GM19035 (cell line): ENCODE results near the gene ASCL4.
"Not testable (repeated sequence)": the region's sequence is repeated elsewhere in the genome, so short reads cannot be mapped to it uniquely, and the experiment has no call there.

ENCODE experiments used
- ATAC-seq: cut with Tn5 transposase; IDR thresholded peaks from one replicate; pipeline ENCODE4 v1.9.1; 2021; ENCODE audit not compliant: unreplicated experiment

ASCL4 gene, protein sequence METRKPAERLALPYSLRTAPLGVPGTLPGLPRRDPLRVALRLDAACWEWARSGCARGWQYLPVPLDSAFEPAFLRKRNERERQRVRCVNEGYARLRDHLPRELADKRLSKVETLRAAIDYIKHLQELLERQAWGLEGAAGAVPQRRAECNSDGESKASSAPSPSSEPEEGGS

DNA sequence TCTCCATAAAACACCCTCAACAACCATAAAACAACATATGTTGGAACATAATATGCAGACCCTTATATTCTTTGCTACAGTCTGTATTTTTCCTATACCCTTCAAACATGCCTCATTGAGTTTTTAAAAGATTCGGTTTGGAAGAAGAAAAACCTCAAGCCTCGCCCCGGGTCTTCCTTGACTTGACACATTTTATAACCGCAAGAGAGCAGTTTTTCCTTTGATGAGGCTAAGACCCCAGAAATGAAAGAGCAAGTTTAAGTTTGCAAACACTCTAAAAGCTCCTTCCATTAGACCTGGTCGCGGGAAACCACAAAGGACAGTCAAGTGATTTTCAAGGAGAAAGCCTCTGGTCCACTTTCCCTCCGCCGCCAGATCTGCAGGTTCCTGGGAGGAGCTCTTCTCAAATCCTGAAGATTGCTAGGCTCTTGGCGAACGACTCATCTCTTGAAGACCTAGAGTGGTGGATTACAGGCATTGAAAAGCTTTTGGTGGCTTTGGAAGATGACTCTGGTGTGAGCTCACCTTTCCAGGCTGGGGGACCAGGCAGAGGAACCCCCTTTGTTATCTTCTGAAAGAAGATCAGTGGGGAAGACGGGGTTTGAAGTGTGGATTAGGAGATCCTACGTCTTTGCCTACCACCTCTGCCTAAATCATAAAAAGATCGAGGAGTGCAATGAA, at the start of gene ASCL4:
ASCL4 (plus strand) TSS at position 356 of the 681 bp plus-strand sequence. CDS start 515 bp downstream, outside the sequence.
- ATAC-seq: no peak

DNA sequence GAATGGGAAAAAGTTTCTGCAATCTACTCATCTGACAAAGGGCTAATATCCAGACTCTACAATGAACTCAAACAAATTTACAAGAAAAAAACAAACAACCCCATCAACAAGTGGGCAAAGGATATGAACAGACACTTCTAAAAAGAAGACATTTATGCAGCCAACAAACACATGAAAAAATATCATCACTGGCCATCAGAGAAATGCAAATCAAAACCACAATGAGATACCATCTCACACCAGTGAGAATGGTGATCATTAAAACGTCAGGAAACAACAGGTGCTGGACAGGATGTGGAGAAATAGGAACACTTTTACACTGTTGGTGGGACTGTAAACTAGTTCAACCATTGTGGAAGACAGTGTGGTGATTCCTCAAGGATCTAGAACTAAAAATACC, 47.2 kb upstream of the ASCL4 start:
- ATAC-seq: not testable (repeated sequence)

DNA sequence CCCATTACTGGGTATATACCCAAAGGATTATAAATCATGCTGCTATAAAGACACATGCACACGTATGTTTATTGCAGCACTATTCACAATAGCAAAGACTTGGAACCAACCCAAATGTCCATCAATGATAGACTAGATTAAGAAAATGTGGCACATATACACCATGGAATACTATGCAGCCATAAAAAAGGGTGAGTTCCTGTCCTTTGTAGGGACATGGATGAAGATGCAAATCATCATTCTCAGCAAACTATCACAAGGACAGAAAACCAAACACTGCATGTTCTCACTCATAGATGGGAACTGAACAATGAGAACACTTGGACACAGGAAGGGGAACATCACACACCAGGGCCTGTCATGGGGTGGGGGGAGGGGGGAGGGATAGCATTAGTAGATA, 46.8 kb upstream of the ASCL4 start:
- ATAC-seq: not testable (repeated sequence)

- no peak for ATAC-seq
Observed at GRCh38 chr12:107730618-107731341, 43.7 kb upstream of the ASCL4 start.

- no peak for ATAC-seq
Observed at GRCh38 chr12:107731366-107731765, 43.1 kb upstream of the ASCL4 start.

DNA sequence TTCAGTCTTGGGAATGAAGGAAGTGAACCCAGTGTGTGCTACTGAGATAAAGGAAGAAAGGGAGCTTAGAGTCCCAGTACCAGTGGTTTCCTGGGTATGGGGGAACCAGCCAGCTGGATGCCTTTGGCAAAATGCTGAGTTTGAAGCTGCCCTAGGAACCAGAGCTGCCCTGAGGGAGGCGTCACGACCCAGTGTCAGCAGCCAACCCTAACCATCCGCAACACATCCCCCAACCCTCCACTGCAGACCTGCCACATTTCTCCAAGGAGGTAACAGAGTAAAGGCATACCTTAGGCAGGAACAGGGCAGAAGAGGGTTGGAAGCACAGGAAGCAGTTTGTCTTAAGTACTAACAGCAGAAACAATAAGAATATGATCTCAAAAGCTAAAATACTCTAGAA, 42.1 kb upstream of the ASCL4 start:
- no peak for ATAC-seq

DNA sequence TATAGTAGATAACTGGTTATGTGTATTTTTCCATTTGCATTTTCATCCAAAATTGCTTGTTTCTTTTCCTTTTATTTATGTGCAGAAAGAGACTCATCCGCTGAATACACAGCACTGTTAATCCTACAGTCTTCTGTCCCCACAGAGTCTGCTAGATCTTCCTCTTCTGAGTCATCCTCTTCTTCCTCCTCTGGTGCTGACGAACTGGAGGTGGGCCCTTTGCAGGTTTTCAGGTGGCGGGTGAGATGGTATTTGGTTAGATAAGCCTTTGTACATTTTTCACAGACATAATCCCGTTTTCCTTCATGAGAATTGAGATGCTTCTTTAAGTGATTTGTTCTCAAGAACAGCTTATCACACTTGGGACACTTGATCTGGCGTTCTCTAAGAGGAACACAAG, 40.4 kb upstream of the ASCL4 start:
- no peak for ATAC-seq

GRCh38 chr12:107735763-107736162, 38.7 kb upstream of the ASCL4 start:
- ATAC-seq: no peak

- peak; percentile 92 for ATAC-seq
Observed at GRCh38 chr12:107736914-107737313, 37.6 kb upstream of the ASCL4 start.

- no peak for ATAC-seq
Observed at GRCh38 chr12:107748472-107748871, 26.0 kb upstream of the ASCL4 start.

DNA sequence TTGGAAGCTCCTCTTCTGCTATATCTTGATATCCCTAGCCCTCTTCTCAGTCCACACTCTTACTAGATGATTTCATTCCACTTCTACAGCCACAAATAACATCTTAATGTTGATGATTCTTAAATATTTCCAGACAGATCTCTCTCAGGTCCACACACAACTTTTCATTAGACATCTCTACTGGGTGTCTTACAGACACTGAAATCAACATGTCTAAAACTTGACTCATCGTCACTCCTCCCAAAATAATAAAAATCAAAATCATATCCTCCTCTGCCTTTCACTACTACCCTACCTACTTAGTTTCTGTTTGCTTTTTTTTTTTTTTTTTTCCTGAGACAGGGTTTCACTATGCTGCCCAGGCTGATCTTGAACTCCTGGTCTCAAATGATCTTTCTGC, 25.4 kb upstream of the ASCL4 start:
- ATAC-seq: no peak

DNA sequence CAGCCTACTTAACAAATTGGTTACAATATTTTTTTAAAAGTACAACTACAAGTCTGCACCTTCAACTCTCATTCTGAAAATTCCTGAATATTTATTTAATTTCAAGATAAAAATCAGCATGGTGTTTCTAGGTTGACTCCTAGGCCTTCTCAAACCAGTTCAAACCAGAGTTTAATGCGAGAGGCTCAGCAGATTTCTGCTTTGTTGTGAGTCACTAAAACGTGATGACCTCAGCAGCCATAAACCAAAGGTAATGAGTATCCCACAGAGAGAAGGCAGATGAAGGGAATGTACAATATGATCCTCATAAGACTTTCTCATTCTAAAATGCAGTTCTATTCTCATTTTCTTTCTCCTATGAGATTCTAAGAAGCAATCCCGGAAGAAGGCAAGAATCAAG, 15.1 kb upstream of the ASCL4 start:
- ATAC-seq: no peak

- ATAC-seq: peak; percentile 28
Observed at GRCh38 chr12:107760207-107760808, 14.2 kb upstream of the ASCL4 start.

GRCh38 chr12:107760809-107761501, 13.5 kb upstream of the ASCL4 start, which contains the start of gene PRDM4:
Gene PRDM4 (minus strand): TSS chr12:107761137. CDS start chr12:107760515, 622 bp downstream.
- peak; percentile 95 for ATAC-seq

DNA sequence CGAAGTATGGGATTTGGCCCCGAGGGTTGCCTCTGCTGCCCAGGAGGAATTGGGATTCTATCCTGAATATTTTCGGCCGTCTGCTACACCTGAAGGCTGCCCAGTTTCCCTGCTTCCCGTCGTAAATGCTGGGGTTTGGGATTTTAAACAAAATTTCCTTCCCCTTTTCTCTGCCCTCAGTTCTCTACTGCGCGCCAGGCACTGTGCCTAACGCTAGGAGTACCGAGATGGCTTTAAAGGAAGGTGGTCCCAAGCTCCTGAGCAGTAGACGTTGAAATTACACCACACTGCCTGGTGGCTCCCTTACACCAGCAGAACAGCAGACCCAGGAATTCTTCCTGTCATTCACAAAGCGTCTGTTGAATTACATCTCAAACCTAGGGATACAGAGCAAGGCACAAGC, 13.0 kb upstream of the ASCL4 start:
- ATAC-seq: no peak

DNA sequence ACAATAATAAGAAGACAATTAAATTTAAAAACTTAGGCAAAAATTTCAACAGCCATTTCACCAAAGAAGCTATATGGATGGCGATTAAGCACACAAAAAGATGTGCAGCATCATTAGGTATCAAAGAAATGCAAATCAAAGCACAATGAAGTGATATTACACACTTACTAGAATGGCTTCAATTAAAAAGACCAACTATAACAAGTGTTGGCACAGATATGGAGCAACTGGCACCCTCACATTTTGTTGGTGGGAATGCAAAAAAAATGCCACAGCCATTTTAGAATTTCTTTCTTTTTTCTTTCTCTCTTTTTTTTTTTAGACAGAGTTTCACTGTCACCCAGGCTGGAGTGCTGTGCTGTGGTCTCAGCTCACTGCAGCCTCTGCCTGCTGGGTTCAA, 11.6 kb upstream of the ASCL4 start:
- no peak for ATAC-seq

- ATAC-seq: no peak
Observed at GRCh38 chr12:107764626-107765025, 9.9 kb upstream of the ASCL4 start.

DNA sequence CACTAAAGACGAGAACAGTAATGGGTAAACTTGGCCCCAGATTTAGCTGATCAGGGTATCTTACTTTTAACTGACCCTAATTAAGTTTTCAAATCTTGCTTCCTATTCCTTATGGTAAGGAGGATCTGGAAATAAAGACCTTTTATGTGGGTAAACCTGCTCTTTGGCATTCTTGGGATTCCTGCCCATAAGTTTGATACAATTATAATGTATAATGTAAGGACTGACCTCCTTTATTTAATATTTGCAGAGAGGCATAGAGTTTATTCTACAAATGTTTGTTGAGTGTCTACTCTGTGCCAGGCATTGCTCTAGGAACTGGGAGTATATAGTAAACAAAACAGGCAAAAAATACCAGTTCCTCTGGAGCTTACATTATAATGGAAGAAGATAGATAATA, 9.2 kb upstream of the ASCL4 start:
- no peak for ATAC-seq

GRCh38 chr12:107767466-107767865, 7.0 kb upstream of the ASCL4 start:
- ATAC-seq: no peak

DNA sequence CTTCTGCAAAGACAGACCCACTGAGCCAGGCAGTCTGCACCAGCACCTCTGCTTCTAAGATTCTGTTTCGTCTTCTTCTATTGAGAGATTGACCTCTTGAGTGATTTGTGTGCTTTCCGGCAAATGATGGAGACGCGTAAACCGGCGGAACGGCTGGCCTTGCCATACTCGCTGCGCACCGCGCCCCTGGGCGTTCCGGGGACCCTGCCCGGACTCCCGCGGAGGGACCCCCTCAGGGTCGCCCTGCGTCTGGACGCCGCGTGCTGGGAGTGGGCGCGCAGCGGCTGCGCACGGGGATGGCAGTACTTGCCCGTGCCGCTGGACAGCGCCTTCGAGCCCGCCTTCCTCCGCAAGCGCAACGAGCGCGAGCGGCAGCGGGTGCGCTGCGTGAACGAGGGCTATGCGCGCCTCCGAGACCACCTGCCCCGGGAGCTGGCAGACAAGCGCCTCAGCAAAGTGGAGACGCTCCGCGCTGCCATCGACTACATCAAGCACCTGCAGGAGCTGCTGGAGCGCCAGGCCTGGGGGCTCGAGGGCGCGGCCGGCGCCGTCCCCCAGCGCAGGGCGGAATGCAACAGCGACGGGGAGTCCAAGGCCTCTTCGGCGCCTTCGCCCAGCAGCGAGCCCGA, 703 bp downstream of the ASCL4 start:
- ATAC-seq: no peak

- ATAC-seq: no peak
Observed at GRCh38 chr12:107776171-107776570, 1.7 kb downstream of the ASCL4 start.
